ENCODE results near the gene SHC3.

GRCh38 chr9:89149726-89150125 is 28.9 kb downstream of the SHC3 start:
- TF ChIP-seq POLR2A (IDR thresholded peaks at IDR 0.05; ENCODE audit: low read depth): no peak
- no peak for TF ChIP-seq CTCF (IDR thresholded peaks at IDR 0.05)
- TF ChIP-seq POLR2AphosphoS5 (IDR thresholded peaks at IDR 0.05): no peak
- no peak for TF ChIP-seq EP300 (IDR thresholded peaks at IDR 0.05)
